Measurements from ENCODE around the gene SLC44A2. TPM values are rescaled to one million over a fixed set of nuclear protein-coding genes. Genes with fewer than 3 reads are reported as not detected.

The SLC44A2 gene
- total and polyA plus RNA-seq, 10 donors: 108 to 358 (median 225) TPM

DNA sequence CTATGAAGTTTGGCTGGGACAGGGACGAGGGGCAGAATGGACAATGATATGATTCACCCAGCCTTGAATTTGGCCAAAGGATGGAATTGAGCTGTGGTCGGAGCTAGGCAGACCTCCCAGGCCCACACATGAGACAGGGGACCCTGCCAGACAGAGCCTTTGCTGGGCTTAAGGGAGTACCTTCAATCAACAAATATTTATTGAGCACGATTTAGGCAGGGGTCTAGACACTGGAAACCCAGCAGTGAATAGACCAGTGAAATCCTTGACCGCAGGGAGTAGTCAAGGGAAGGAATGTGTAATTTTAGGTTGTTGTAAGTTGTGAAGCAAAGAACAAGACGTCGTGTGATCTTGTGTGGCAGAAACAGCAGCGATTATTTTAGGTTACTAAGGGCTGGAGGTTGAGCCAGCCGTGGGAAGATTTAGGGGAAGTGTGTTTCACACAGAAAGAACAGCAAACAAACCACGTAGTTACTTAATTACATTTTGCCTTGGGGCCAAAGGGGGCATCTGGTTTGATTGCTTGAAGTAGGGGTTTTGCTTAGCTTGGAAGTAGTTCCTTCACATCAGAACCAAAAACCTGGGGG, 21.4 kb upstream of the SLC44A2 start:
- Histone ChIP-seq H3K27me3 (replicated peaks in 1 of 7) (no peaks in the 10 kb centered on the region), H3K27ac (peak overlapping the region; percentile 97 to 100 (median 100)), H3K4me3 (peak overlapping the region; percentile 80 to 99 (median 98)), H3K9me3 (no peaks in the 10 kb centered on the region), H3K36me3 (peaks cover 0 to 10% (median 0%) of the 10 kb centered on the region in 6 donors), H3K4me1 (peaks cover 43 to 73% (median 59%) of the 10 kb centered on the region in 6 donors)
- peak in 1 of 3 donors; percentile 69 for TF ChIP-seq POLR2AphosphoS5 (IDR thresholded peaks at IDR 0.05)
- TF ChIP-seq POLR2A (IDR thresholded peaks at IDR 0.05): peak in 1 of 3 donors; percentile 39
- TF ChIP-seq, protein P1, sequence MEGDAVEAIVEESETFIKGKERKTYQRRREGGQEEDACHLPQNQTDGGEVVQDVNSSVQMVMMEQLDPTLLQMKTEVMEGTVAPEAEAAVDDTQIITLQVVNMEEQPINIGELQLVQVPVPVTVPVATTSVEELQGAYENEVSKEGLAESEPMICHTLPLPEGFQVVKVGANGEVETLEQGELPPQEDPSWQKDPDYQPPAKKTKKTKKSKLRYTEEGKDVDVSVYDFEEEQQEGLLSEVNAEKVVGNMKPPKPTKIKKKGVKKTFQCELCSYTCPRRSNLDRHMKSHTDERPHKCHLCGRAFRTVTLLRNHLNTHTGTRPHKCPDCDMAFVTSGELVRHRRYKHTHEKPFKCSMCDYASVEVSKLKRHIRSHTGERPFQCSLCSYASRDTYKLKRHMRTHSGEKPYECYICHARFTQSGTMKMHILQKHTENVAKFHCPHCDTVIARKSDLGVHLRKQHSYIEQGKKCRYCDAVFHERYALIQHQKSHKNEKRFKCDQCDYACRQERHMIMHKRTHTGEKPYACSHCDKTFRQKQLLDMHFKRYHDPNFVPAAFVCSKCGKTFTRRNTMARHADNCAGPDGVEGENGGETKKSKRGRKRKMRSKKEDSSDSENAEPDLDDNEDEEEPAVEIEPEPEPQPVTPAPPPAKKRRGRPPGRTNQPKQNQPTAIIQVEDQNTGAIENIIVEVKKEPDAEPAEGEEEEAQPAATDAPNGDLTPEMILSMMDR (IDR thresholded peaks at IDR 0.05 in 8 of 11, conservative IDR thresholded peaks at IDR 0.05 in 3 of 11): no peak
- intact Hi-C loops (cut with DNase I; ENCODE audit: low total_unique reads): no loop called here
- no peak for DNase-seq
- WGBS, 5 donors: 6 to 12% (median 10%) methylated on average over 9 of the region's 9 CpGs

DNA sequence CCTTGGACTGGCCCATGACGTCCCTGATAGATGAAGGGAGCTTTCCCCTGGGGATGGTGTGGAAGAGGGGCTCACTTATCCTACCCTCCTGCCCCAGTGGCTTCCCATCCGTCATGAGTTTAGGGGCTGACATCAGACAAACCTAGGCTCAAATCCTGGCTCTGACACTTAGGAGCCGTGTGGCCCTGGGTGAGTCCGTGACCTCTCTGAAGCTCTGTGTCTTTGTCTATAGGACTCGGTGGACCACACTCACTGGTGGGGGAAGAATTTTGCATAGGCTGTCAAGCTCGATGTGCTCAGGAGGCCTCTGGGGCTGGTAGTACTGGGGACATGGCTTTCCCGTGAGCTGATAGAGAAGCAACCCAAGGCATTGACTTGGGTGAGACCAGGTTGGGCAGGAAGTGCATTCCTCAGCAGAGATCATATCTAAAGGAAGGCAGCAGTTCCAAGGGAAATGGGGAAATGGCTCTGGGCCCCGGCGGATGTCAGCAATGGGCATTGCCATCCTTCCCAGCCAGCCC, 20.8 kb upstream of the SLC44A2 start:
- DNase-seq: peak; percentile 88
- H3K4me1 ChIP-seq: peaks cover 47 to 78% (median 64%) of the 10 kb centered on the region in 6 donors
- H3K36me3 ChIP-seq: peaks cover 0 to 14% (median 0%) of the 10 kb centered on the region in 6 donors
- H3K4me3 ChIP-seq: peak overlapping the region; percentile 4 to 99 (median 98)
- TF ChIP-seq POLR2AphosphoS5 (IDR thresholded peaks at IDR 0.05) (peak in 2 of 3 donors; percentile 79 to 84), POLR2A (IDR thresholded peaks at IDR 0.05) (peak in 1 of 3 donors; percentile 45)
- TF ChIP-seq, protein P1 (IDR thresholded peaks at IDR 0.05 in 8 of 11, conservative IDR thresholded peaks at IDR 0.05 in 3 of 11): no peak
- H3K9me3 ChIP-seq: no peaks in the 10 kb centered on the region
- 20 to 45% (median 21%) methylated on average over 8 to 9 of the region's 9 CpGs for whole genome bisulfite sequencing, 5 donors
- H3K27ac ChIP-seq: peak overlapping the region; percentile 97 to 100 (median 100)
- H3K27me3 ChIP-seq (replicated peaks in 1 of 7): no peaks in the 10 kb centered on the region
- intact Hi-C loops (cut with DNase I; ENCODE audit: low total_unique reads): no loop called here

DNA sequence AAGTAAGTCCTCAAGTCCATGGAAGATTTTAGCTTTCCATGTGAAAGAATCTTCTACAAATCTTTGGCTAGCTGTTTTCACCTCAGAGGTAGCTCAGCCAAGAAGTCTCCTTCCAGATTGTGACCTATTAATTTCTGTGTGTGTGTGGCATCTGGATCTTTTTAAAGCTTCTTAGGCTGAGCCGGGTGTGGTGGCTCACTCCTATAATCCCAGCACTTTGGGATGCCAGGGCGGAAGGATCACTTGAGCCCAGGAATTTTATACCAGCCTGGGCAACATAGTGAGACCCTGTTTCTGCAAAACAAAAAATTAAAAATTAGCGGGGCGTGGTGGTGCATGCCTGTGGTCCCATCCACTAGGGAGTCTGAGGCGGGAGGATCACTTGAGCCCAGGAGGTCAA, 13.4 kb upstream of the SLC44A2 start:
- peaks cover 0 to 69% (median 7%) of the 10 kb centered on the region in 6 donors for H3K36me3 ChIP-seq
- intact Hi-C loops (cut with DNase I; ENCODE audit: low total_unique reads): no loop called here
- no peak overlapping the region for H3K4me3 ChIP-seq
- DNase-seq: no peak
- TF ChIP-seq, protein P1 (IDR thresholded peaks at IDR 0.05 in 8 of 11, conservative IDR thresholded peaks at IDR 0.05 in 3 of 11): no peak
- TF ChIP-seq POLR2AphosphoS5 (IDR thresholded peaks at IDR 0.05) (no peak), POLR2A (IDR thresholded peaks at IDR 0.05) (no peak)
- H3K27me3 ChIP-seq (replicated peaks in 1 of 7): no peaks in the 10 kb centered on the region
- WGBS, 5 donors: 78 to 87% (median 84%) methylated on average over 5 of the region's 5 CpGs
- H3K27ac ChIP-seq: peak overlapping the region; percentile 13 to 79 (median 68)
- peaks cover 49 to 100% (median 91%) of the 10 kb centered on the region in 6 donors for H3K4me1 ChIP-seq
- no peaks in the 10 kb centered on the region for H3K9me3 ChIP-seq

- H3K9me3 ChIP-seq: no peaks in the 10 kb centered on the region
- peak overlapping the region; percentile 15 to 79 (median 68) for H3K27ac ChIP-seq
- H3K4me1 ChIP-seq: peaks cover 49 to 100% (median 93%) of the 10 kb centered on the region in 6 donors
- no peak overlapping the region for H3K4me3 ChIP-seq
- intact Hi-C loops (cut with DNase I; ENCODE audit: low total_unique reads): no loop called here
- H3K36me3 ChIP-seq: peaks cover 0 to 69% (median 9%) of the 10 kb centered on the region in 6 donors
- TF ChIP-seq, protein P1 (IDR thresholded peaks at IDR 0.05 in 8 of 11, conservative IDR thresholded peaks at IDR 0.05 in 3 of 11): no peak
- TF ChIP-seq POLR2A (IDR thresholded peaks at IDR 0.05) (no peak), POLR2AphosphoS5 (IDR thresholded peaks at IDR 0.05) (peak; percentile 69 to 87 (median 84))
- DNase-seq: peak; percentile 89
- H3K27me3 ChIP-seq (replicated peaks in 1 of 7): no peaks in the 10 kb centered on the region
- WGBS, 5 donors: 69 to 81% (median 79%) methylated on average over 15 of the region's 15 CpGs
Observed at GRCh38 chr19:10612499-10613119, 12.7 kb upstream of the SLC44A2 start.
